HG03457 (cell line): ENCODE results near the gene FAM83G.
"Not testable (repeated sequence)": the region's sequence is repeated elsewhere in the genome, so short reads cannot be mapped to it uniquely, and the experiment has no call there.

Source experiments
- ATAC-seq: cut with Tn5 transposase; IDR thresholded peaks from one replicate; pipeline ENCODE4 v1.9.1; 2021; ENCODE audit warnings: moderate number of reproducible peaks; ENCODE audit not compliant: unreplicated experiment

Gene FAM83G

DNA sequence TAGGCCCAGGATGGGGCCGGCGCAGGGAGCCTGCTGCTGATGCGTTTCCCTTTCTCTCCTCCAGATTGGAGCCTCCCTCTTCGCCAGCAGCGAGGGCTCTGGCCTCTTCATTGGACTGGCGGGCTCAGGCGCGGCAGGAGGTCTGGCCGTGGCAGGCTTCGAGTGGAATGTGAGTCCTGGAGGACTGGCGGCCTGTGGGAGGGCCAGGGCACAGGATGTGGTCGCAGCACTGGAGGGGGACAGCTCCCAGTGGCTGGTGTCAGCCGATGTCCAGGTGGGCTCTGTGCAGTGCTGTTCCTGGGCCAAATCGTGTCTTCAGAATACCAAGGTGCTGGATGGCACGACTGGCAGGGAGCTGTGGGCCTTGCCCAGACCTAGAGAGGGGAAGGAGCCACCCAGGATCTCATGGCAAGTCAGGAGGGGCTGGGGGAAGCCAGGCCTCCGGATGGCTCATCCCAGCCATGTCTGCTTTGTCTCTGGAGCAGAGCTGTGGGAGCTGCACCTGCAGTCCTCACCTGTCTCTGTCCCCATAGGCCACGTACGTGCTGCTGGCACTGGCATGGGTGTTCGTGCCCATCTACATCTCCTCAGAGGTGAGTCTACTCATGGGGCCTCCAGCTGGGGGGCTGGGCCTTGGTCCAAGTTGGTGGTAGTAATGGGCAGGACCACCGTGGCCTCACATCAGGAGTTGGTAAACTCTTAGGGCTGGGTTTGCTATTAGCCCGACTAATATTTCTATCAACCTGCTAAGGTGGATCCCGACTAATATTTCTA is 45.3 kb downstream of the FAM83G start:
- ATAC-seq: no peak

DNA sequence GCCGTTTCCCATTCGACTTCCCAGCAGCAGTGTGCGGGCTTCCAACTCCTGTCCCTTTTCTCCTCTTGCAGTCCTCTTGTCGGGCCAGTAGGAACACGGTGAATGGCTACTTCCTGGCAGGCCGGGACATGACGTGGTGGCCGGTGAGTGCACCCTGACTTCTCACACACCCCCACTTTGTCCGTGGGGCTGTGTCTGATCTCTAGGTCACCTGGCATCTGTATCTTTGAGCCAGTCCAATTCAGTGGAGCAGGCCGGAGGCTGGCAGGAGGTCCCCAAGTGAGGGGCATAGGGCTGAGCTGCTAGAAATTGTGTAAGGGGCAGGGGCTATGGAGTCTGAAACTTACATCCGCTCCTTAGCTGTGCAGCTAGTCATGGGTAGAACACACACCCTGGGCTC is 46.0 kb downstream of the FAM83G start:
- ATAC-seq: no peak

DNA sequence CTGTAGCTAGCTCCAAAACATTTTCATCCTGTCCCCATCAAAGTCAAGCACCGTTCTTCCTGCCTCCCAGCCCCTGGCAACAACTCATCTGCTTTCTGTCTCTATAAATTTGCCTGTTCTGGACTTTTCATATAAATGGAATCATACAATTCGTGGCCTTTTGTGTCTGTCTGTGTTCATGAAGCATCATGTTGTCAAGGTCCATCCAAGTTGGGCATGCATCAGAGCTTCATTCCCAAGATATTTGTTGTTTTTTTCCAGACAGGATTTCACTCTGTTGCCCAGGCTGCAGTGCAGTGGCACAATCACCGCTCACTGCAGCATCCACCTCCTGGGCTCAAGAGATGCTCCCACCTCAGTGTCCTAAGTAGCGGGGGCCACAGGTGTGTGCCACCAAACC is 46.7 kb downstream of the FAM83G start:
- no peak for ATAC-seq

DNA sequence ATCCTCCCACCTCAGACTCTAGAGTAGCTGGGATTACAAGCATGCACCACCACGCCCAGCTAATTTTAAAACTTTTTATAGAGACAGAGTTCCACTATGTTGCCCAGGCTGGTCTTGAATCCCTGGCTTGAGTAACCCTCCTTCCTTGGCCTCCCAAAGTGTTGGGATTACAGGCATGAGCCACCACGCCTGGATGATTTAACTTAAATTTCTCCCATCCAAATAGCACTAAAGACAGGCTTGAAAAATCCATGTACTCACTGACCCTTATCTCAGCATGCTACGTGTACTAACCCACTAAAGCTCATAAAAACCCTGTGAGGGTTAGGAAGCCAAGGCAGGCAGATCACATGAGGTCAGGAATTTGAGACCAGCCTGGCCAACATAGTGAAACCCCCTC is 48.0 kb downstream of the FAM83G start:
- ATAC-seq: no peak

DNA sequence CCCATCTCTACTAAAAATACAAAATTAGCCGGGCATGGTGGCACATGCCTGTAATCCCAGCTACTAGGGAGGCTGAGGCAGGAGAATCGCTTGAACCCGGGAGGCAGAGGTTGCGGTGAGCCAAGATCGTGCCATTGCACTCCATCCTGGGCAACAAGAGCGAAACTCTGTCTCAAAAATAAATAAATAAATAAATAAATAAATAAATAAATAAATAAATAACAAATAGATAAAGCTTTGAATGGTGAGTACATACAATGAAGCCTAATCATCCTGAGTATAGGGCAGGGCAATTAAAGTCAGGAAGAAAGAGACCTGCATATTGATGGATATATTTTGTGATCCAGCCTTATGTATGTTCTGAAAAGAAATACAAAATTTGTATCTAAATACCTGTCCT is 48.5 kb downstream of the FAM83G start:
- ATAC-seq: not testable (repeated sequence)

DNA sequence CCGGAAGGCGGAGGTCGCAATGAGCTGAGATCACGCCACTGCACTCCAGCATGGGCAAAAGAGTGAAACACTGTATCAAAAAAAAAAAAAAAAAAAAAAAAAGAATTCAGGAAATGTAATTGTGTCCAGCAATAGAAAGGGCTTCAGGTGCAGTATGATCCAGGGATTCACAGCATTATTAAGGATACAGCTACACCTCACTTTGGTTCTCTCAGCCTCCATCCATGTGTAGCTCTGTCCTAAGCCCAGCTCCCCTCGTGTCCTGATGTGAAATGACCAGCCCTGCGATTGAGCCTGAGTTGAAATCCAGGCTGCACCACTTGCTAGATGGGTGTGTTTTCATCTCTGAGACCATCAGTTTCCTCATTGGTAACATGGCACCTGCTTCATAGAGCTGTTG is 49.6 kb downstream of the FAM83G start:
- no peak for ATAC-seq

DNA sequence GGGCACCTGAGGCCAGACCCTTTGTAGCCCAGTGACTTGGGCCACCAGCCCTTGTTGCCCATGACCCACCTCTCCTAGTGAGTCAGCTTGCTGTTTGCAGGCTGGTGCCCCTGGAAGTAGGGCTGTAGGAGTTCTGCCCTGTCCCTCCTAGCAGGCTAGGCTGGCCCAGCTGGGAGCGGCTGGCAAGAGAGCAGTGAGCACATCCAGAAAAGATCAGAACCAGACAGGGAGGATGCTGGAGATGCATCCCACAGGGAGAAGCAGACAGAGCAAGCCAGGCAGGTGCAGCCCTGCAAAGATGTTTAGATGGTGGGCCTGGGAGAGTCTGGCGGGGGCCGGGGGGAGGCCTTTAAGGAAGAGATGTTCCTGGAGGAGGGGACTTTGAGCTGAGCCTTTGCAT is 50.2 kb downstream of the FAM83G start:
- ATAC-seq: no peak

DNA sequence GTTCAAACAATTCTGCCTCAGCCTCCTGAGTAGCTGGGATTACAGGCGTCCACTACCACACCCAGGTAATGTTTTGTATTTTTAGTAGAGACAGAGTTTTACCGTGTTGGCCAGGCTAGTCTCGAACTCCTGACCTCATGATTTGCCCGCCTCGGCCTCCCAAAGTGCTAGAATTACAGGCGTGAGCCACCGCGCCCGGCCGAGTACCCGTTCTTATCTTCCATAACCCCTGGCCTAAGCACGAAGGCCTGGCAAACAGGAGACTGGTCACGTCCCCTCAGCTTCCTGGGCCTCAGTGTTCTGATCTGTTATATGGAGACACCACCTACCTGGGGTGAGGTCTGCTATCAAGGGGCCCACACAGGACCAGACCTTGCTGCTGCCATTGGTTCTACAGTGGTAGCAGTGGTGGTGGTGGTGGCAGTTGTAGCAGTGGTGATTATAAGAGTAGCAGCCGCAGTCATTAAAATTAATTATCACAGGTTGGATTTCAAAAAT is 51.3 kb downstream of the FAM83G start:
- no peak for ATAC-seq

DNA sequence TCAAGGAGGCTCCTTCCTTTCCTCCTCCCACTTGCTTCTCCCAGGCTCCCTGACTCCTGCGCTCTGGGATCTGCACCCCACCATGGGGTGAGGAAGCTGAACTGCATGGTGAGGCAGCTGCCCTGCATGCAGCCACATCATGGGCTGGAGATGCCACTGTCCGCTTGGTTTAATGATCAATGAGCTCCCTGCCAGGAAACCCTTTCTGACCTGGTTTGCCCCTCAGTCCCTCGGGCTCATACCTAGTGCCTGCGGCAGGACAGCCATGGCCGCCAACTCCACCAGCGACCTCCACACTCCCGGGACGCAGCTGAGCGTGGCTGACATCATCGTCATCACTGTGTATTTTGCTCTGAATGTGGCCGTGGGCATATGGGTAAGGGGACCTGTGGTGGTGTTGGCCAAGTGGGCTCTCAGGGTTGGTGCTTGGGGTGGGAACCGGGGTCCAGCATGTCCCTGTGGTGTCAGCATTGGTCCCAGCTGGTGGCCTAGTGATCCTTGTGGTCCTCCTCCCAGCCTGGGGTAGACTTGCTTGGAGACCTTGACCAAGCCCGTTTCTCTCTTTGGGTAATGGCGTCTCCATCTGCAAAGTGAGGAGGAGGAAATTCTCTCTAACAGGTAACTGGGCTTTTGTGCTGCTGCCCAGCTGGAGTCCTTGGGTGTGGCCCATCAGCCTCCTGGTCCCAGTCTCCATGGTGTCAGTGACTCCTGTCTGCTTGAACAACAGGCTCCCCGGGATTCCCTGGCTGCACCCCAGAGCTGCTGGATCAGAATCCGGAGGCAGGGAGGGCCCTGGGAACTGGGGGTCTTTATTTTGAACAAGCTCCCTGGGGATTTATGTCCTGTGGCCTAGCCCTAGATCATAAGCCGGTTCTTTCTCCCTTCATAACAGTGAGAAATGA is 52.4 kb downstream of the FAM83G start, which contains the start of gene SLC5A10:
Gene SLC5A10, plus strand, starts transcription at position 225 of the 902 bp plus-strand sequence. Its CDS starts 41 bp downstream, at position 266.
- ATAC-seq: no peak

DNA sequence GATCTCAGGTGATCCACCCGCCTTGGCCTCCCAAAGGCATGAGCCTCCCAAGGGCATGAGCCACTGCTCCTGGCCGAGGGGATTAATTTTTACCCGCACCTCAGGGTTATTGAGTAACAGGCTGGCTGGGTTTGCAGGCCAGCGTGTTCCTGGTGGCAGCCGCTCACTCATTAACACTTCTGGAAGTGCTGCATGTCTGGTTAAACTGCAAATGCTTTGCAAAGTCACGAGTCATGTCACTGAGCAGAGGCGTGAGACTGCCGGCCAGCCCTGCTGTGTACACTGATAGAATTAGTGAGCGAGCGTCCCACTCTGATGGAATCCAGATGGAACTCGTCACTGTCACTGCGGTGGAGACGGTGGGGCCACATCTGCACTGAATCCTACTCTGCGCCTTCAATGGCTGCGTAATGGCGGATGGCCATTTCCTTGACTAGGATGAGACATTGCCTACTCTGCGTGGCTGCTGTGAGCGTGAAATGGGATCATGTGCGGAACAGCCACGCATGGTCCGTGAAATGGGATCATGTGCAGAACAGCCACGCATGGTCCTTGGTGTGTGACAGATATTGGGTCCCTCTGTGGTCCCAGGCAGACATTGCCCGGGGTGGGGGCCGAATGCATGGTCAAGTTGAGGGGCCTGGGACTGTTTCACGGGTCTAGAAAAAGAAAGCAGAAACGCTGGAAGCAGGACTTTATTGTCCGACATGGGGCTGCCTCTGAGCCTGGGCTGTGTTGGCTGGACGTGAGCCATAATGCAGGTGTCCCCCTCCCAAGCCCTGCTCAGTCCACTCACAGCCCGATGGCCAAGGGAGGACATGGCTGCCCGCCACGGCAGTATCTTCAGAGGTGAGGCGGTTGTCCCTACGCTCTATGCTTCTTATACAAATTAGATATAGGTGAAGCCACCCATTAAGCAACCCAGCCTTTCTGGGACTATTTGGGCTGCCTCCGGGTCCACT is 53.3 kb downstream of the FAM83G start:
- ATAC-seq: no peak

DNA sequence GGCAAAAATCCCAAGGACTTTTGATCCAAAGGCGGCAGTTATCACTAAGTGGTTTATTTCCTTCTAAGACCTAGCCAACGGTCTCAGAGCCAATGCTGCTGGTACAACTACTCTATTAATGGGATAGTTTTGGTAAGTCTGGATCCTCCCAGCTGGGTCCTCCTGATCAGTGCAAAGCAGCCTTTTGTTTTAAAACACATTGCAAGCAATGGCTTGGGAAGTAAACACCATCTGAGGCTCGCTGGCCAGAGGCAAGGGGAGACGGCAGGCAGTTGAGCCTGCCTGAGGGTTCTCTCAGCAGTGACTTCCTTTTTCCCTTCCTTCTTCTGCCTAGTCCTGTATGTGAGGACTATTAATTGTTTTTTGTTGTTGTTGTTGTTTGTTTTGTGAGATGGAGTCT is 54.2 kb downstream of the FAM83G start:
- ATAC-seq: no peak

DNA sequence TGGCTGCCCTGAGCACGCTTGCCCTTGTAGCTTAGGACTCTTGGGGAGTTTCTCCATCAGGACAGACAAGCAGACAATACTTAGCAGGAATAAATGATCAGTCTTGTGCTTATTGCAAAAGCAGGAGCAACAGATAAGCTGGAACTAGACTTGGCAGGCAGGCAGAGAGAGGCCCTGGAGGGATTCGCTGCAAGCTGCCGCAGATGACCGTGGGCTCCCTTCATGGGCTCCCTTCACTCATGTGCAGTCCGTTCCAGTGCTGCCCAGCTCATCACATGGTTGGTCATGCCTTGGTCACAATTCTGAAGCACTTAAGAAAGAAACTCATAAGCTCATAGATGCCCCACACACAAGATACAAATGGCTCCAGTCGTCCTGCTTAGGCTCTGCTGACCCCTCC is 55.0 kb downstream of the FAM83G start:
- ATAC-seq: no peak

DNA sequence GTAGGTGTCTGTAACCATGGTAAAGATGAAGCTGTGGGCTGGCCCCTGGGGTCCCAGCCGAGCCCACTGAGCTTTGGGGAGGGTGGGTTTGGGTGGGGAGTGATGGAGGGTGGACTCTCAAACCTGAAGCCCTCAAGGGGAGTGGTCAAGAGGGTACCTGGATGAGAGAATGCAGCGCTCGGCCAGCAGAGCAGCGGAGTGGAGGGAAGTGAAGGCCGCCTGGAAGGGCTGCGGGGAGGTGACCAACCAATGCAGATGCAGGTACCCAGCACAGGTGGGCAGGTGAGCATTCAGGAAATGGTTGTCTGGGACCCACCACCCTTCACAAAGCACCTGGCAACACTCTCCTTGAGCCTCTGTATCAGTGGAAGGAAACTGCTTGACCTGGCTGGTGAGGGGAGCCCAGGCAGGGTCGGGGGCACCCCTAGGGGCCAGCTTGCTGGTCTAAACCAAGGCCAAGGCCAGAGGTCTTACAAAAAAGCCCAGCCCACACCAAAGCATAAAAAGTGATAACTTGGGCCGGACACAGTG is 56.0 kb downstream of the FAM83G start:
- no peak for ATAC-seq

DNA sequence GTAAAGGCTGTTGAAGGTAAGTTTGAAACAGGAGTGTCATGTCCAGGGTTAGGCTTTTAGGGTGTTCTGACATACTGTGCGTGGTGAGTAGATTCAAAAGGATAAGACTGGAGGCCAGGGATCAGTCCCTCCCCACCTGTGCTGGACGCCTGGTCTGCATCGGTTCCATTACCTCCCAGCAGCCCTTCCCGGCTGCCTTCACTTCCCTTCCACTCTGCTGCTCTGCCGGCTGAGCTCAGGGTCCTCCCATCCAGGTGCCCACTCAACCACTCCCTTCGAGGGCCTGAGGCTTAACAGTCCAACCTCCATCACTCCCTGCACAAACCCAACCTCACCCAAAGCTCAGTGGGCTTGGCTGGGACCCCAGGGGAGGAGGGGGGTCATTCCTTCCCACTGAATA is 56.7 kb downstream of the FAM83G start:
- ATAC-seq: no peak

DNA sequence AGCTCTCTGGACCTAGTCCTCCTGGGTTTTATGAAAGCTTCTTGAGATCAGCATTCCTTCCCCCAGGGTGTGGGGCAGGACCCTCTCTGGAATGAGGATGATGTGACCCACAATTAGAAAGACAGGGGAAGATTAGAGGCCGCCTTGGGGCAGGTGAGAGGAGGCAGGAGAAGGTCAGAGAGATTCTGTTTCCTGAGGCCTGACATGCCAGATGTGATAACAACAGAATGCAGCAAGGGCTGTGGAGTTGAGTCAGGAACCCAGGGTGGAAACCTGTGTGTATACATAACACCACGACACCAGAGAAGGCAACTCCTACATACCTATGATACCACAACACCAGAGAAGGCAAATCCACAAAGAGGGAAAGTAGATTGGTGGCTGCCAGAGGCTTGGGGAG is 58.0 kb downstream of the FAM83G start:
- ATAC-seq: no peak

DNA sequence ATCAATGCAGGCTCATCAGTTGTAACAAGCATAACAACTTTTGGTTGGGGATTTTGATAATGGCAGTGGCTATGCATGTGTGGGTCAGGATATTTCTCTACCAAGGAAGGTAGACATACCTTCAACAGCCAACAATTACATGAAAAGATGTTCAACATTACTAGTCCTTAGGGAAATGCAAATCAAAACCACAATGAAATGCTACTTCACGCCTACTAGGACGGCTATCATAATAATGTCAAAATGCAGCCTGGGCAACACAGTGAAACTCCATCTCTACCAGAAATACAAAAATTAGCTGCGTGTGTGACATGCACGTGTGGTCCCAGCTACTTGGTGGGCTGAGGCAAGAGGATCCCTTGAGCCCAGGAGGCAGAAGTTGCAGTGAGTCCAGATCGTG is 59.9 kb downstream of the FAM83G start:
- ATAC-seq: no peak

DNA sequence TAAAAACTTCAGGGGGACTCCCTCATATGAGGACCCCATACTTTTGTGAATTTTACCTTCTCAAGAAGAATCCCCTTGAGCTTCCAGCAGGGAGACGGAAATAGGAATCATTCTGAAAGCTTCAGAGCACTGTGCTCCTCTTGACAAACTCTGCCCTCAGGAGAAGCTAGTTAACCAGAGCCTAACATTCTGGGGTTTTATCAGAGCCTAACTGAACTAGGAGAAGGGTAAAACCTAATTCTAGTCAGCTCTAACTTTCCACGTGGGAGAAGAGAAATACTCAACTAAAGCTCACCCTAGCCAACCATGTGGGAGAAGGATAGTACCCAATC is 65.9 kb downstream of the FAM83G start:
- ATAC-seq: no peak

DNA sequence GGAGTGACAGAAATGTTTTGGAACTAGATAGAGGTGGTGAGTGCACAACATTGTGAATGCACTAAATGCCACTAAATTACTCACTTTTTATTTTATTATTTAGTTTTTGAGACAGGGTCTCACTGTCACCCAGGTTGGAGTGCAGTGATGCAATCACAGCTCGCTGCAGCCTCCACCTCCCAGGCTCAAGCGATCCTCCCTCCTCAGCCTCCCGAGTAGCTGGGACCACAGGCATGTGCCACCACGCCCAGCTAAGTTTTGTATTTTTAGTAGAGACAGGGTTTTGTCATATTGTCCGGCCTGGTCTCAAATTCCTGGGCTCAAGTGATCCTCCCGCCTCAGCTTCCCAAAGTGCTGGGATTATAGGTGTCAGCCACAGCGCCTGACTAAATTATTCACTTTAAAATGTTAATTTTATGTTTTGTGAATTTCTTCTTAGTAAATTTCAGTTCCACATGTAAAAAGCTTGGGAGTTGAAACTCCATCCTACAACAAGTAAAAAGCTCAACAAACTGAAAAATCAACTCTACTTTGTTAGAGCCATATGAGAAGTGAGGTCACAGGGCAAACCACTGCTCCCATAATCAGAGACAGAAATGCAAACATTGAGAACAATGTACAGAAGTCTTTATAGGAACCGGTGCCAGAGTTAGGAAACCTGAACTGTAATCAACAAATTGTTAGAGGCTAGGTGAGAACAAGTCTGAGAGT is 66.4 kb downstream of the FAM83G start:
- no peak for ATAC-seq

DNA sequence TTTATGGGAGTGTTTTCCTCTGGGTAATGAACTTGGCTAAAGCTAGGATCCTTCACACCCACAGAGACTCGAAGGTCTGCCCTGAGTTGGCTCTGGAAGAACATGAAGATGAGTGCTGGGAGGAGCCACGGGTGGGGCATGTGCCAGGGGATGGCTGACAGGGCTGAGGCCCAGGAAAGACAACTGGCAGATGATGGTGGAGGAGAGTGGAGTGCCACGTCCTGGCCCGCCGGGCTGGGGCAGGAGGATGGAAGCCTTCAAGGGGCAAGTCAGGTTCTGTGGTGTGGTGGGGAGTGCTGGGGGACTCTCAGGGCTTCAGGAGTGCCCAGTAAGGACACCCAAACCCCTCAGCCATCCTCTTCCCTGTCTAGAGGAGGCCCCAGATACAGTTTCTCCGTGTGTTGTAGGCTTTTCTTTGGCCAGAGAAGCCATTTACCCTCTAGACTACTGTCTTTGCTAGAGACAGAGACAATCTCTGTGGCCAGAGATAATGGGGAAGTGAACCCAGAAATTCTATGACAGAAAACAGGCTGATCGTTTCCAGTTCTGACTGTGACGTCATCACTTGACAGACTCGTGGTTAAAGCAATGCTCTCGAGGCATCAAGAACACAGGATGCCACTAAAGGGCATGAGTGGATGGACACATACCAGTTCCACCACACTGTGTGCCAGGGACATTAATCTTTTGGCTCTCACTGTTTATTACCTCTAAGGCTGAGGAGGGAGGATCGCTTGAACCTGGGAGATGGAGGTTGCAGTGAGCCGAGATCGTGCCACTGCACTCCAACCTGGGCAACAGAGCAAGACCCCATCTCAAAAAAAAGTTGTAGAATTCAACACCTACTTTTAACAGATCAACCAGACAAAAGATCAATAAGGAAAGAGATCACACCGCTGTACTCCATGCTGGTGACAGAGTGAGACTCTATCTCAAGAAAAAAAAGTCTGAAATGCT is 71.2 kb downstream of the FAM83G start:
- no peak for ATAC-seq
